Neutrophil (primary cell): Measurements from ENCODE around the gene MEGF11.

ENCODE experiments used
- H3K27ac ChIP-seq: fragments of 200-600 bp; sonication (generic); 2 replicates; pipeline ENCODE4 v1.5.1; 2016; ENCODE audit warnings: mild to moderate bottlenecking, moderate library complexity
- H3K27me3 ChIP-seq: fragments of 200-600 bp; sonication (generic); 2 replicates; pipeline ENCODE4 v1.6.0; 2016; ENCODE audit warnings: mild to moderate bottlenecking
- H3K36me3 ChIP-seq: fragments of 200-600 bp; sonication (generic); 2 replicates; pipeline ENCODE4 v1.5.1; 2017
- H3K4me1 ChIP-seq, 2 experiments: fragments of 200-600 bp in 1 of 2; sonication (generic) in 1 of 2; 1 replicate in 1 of 2; 2 replicates in 1 of 2; pipeline versions ENCODE4 v1.5.1 to v1.6.1; 2013 to 2016; ENCODE audit warnings: low read depth in 1 of 2, low read length in 1 of 2, mild to moderate bottlenecking in 1 of 2, moderate library complexity in 1 of 2; ENCODE audit not compliant: control insufficient read depth in 1 of 2, insufficient read depth in 1 of 2
- H3K4me3 ChIP-seq, 2 experiments: fragments of 200-600 bp in 1 of 2; sonication (generic) in 1 of 2; 1 replicate in 1 of 2; 2 replicates in 1 of 2; pipeline ENCODE4 v1.5.1; 2013 to 2016; ENCODE audit warnings: low read depth in 1 of 2, low read length in 1 of 2, mild to moderate bottlenecking in 1 of 2, moderate library complexity in 1 of 2
- H3K9me3 ChIP-seq: fragments of 200-600 bp; sonication (generic); 2 replicates; pipeline ENCODE4 v1.5.1; 2016
- CTCF ChIP-seq: fragments of 200-600 bp; sonication (generic); IDR thresholded peaks from 2 replicates; pipeline ENCODE4 v1.5.1; 2016; ENCODE audit warnings: antibody characterized with exemption

Gene MEGF11

GRCh38 chr15:66063147-66063546, 190.4 kb downstream of the MEGF11 start:
- Histone ChIP-seq H3K4me1 (no peaks in the 10 kb centered on the region), H3K9me3 (no peaks in the 10 kb centered on the region), H3K36me3 (no peaks in the 10 kb centered on the region), H3K27ac (no peak overlapping the region), H3K4me3 (no peak overlapping the region), H3K27me3 (peaks cover 58% of the 10 kb centered on the region)
- no peak for TF ChIP-seq CTCF

GRCh38 chr15:66057089-66057488, 196.5 kb downstream of the MEGF11 start:
- Histone ChIP-seq H3K4me1 (no peaks in the 10 kb centered on the region), H3K36me3 (no peaks in the 10 kb centered on the region), H3K9me3 (no peaks in the 10 kb centered on the region), H3K27me3 (peaks cover 32% of the 10 kb centered on the region), H3K27ac (no peak overlapping the region), H3K4me3 (no peak overlapping the region)
- TF ChIP-seq CTCF, result no peak

- no peak for TF ChIP-seq CTCF
- Histone ChIP-seq H3K4me3 (no peak overlapping the region), H3K4me1 (no peaks in the 10 kb centered on the region), H3K27ac (no peak overlapping the region), H3K9me3 (no peaks in the 10 kb centered on the region), H3K36me3 (no peaks in the 10 kb centered on the region), H3K27me3 (peaks cover 21% of the 10 kb centered on the region)
Measured at GRCh38 chr15:66053991-66054390, 199.6 kb downstream of the MEGF11 start.

- Histone ChIP-seq H3K36me3 (no peaks in the 10 kb centered on the region), H3K27me3 (no peaks in the 10 kb centered on the region), H3K27ac (no peak overlapping the region), H3K4me3 (no peak overlapping the region), H3K4me1 (no peaks in the 10 kb centered on the region), H3K9me3 (no peaks in the 10 kb centered on the region)
- no peak for TF ChIP-seq CTCF
Measured at GRCh38 chr15:66051833-66052232, 201.7 kb downstream of the MEGF11 start.

- Histone ChIP-seq H3K27ac (no peak overlapping the region), H3K4me3 (no peak overlapping the region), H3K9me3 (no peaks in the 10 kb centered on the region), H3K36me3 (no peaks in the 10 kb centered on the region), H3K4me1 (no peaks in the 10 kb centered on the region), H3K27me3 (no peaks in the 10 kb centered on the region)
- TF ChIP-seq CTCF, result no peak
Measured at GRCh38 chr15:66050264-66050663, 203.3 kb downstream of the MEGF11 start.

GRCh38 chr15:66049353-66049752, 204.2 kb downstream of the MEGF11 start:
- peaks cover 6% of the 10 kb centered on the region for H3K27me3 ChIP-seq
- H3K36me3 ChIP-seq, result no peaks in the 10 kb centered on the region
- no peak for TF ChIP-seq CTCF
- H3K9me3 ChIP-seq, result no peaks in the 10 kb centered on the region
- no peaks in the 10 kb centered on the region for H3K4me1 ChIP-seq
- no peak overlapping the region for H3K27ac ChIP-seq
- H3K4me3 ChIP-seq, result no peak overlapping the region
